Hepatocyte (in vitro differentiated cells): ENCODE data around the gene ALDOC. TPM values are rescaled to one million over a fixed set of nuclear protein-coding genes. Genes with fewer than 3 reads are reported as not detected.

Experiments used
- DNase-seq: peaks from one replicate; pipeline ENCODE4 v3.0.0-alpha.2; 2016; ENCODE audit warnings: low spot score
- H2AFZ ChIP-seq: fragments of 200-600 bp; sonication (generic); 2 replicates; pipeline ENCODE4 v1.6.0; 2016; ENCODE audit warnings: antibody characterized with exemption, mild to moderate bottlenecking
- H3K27ac ChIP-seq: fragments of 200-600 bp; sonication (generic); 2 replicates; pipeline ENCODE4 v1.5.1; 2016; ENCODE audit warnings: mild to moderate bottlenecking
- H3K27me3 ChIP-seq: fragments of 200-600 bp; sonication (generic); 2 replicates; pipeline ENCODE4 v1.6.1; 2016
- H3K36me3 ChIP-seq: fragments of 200-600 bp; sonication (generic); replicated peaks from 2 replicates; pipeline ENCODE4 v1.5.1; 2016; ENCODE audit warnings: low read depth; ENCODE audit not compliant: insufficient read depth
- H3K4me1 ChIP-seq: fragments of 200-600 bp; sonication (generic); 2 replicates; pipeline ENCODE4 v1.5.1; 2016; ENCODE audit warnings: mild to moderate bottlenecking, moderate library complexity; ENCODE audit not compliant: insufficient read depth
- H3K4me2 ChIP-seq: fragments of 200-600 bp; sonication (generic); 2 replicates; pipeline ENCODE4 v1.6.0; 2016
- H3K4me3 ChIP-seq: fragments of 200-600 bp; sonication (generic); 2 replicates; pipeline ENCODE4 v1.5.1; 2016; ENCODE audit warnings: mild to moderate bottlenecking
- H3K79me2 ChIP-seq: fragments of 200-600 bp; sonication (generic); 2 replicates; pipeline ENCODE4 v1.6.0; 2017; ENCODE audit warnings: mild to moderate bottlenecking
- H3K9me2 ChIP-seq: fragments of 200-600 bp; sonication (generic); replicated peaks from 2 replicates; pipeline ENCODE4 v1.6.0; 2017; ENCODE audit warnings: mild to moderate bottlenecking; ENCODE audit not compliant: insufficient read depth
- H3K9me3 ChIP-seq: fragments of 200-600 bp; sonication (generic); 2 replicates; pipeline ENCODE4 v1.5.1; 2016; ENCODE audit warnings: low read depth, mild to moderate bottlenecking
- H4K20me1 ChIP-seq: fragments of 200-600 bp; sonication (generic); 2 replicates; pipeline ENCODE4 v1.6.0; 2016; ENCODE audit warnings: mild to moderate bottlenecking; ENCODE audit not compliant: insufficient read depth, poor library complexity, severe bottlenecking
- CTCF ChIP-seq: fragments of 200-600 bp; sonication (generic); IDR thresholded peaks from 2 replicates; pipeline ENCODE4 v1.5.1; 2016; ENCODE audit warnings: antibody characterized with exemption, mild to moderate bottlenecking; ENCODE audit not compliant: poor library complexity
- EZH2 ChIP-seq: fragments of 200-600 bp; sonication (generic); IDR thresholded peaks from 2 replicates; pipeline ENCODE4 v1.6.1; 2016; ENCODE audit warnings: antibody characterized with exemption, mild to moderate bottlenecking, borderline replicate concordance
- EZH2phosphoT487 ChIP-seq: fragments of 200-600 bp; sonication (generic); IDR thresholded peaks from one replicate; pipeline ENCODE4 v1.6.1; 2018; ENCODE audit warnings: antibody characterized with exemption, mild to moderate bottlenecking, low read depth, moderate library complexity; ENCODE audit not compliant: unreplicated experiment, severe bottlenecking
- WGBS: methylation state at CpG from one replicate; pipeline ENCODE4 v1.1.6; 2016; ENCODE audit warnings: low lambda C conversion rate; ENCODE audit errors: missing lambda C conversion rate; 5-methylcytosine and 5-hydroxymethylcytosine counted together
- polyA plus RNA-seq: library from polyadenylated mRNA; unstranded; fragments of >200 nt; fragmentation: Nextera tagmentation; extraction: Ambion mirVana; gene quantifications from 2 replicates; pipeline ENCODE4 v1.2.1, GENCODE V29; 2016
- total RNA-seq: library from RNA; depleted of rRNA; stranded (reverse); fragments of >200 nt; gene quantifications from 2 replicates; pipeline ENCODE4 v1.2.3, GENCODE V29; 2014

ALDOC gene
- total and polyA plus RNA-seq, 2 experiments from 2014 or later: 14.9 to 31.8 TPM

GRCh38 chr17:28615260-28615940, 38.7 kb upstream of the ALDOC start:
- Histone ChIP-seq H4K20me1 (no peaks in the 10 kb centered on the region), H2AFZ (no peak overlapping the region), H3K27ac (no peak overlapping the region), H3K9me2 (no peaks in the 10 kb centered on the region), H3K27me3 (no peaks in the 10 kb centered on the region), H3K79me2 (no peaks in the 10 kb centered on the region), H3K36me3 (no peaks in the 10 kb centered on the region), H3K4me3 (no peak overlapping the region), H3K4me2 (no peak overlapping the region), H3K4me1 (no peaks in the 10 kb centered on the region), H3K9me3 (no peaks in the 10 kb centered on the region)
- DNase-seq: no peak
- TF ChIP-seq CTCF (no peak), EZH2phosphoT487 (no peak), EZH2 (no peak)
- WGBS: 97% methylated on average over 4 of the region's 4 CpGs

- Histone ChIP-seq H3K9me2 (no peaks in the 10 kb centered on the region), H3K27me3 (no peaks in the 10 kb centered on the region), H4K20me1 (no peaks in the 10 kb centered on the region), H3K4me3 (no peak within 1 kb of the TSS), H2AFZ (no peak within 1 kb of the TSS), H3K27ac (no peak within 1 kb of the TSS), H3K4me1 (no peaks in the 10 kb centered on the region), H3K9me3 (no peaks in the 10 kb centered on the region), H3K79me2 (no peaks in the 10 kb centered on the region), H3K4me2 (no peak within 1 kb of the TSS), H3K36me3 (no peaks in the 10 kb centered on the region)
- DNase-seq: no peak
- WGBS: 85% methylated on average over 5 of the region's 5 CpGs
- no peak for TF ChIP-seq EZH2
- no peak for TF ChIP-seq CTCF
- TF ChIP-seq EZH2phosphoT487: no peak
These were observed 37.3 kb upstream of the ALDOC start, which contains the start of gene RSKR for GRCh38 chr17:28613931-28614381. TSS of gene RSKR (minus strand) at chr17:28614185. CDS start at chr17:28614161, 24 bp downstream.

- TF ChIP-seq EZH2 (no peak), CTCF (peak; percentile 67)
- no peak overlapping the region for H2AFZ ChIP-seq
- H3K4me1 ChIP-seq: no peaks in the 10 kb centered on the region
- no peaks in the 10 kb centered on the region for H3K27me3 ChIP-seq
- no peaks in the 10 kb centered on the region for H3K79me2 ChIP-seq
- 77% methylated on average over 6 of the region's 6 CpGs for WGBS
- DNase-seq: peak; percentile 65
- H3K9me2 ChIP-seq: no peaks in the 10 kb centered on the region
- H3K4me2 ChIP-seq: no peak overlapping the region
- H3K36me3 ChIP-seq: no peaks in the 10 kb centered on the region
- no peaks in the 10 kb centered on the region for H4K20me1 ChIP-seq
- no peak overlapping the region for H3K27ac ChIP-seq
- H3K4me3 ChIP-seq: no peak overlapping the region
- H3K9me3 ChIP-seq: no peaks in the 10 kb centered on the region
These were observed 36.5 kb upstream of the ALDOC start for GRCh38 chr17:28612936-28613872.
